Peyer's patch (tissue), 4 donors: Measurements from ENCODE around the gene NXPH2.

ENCODE experiments used
- CTCF ChIP-seq, 6 experiments: fragments of 450-650 bp in 4 of 6; fragments of 200-600 bp in 2 of 6; sonication (generic) in 1 of 6; IDR thresholded peaks; one replicate each; pipeline ENCODE4 v1.5.1; 2017 to 2019; ENCODE audit warnings: antibody characterized with exemption in 6 of 6, mild to moderate bottlenecking in 3 of 6, moderate library complexity in 1 of 6
- POLR2A ChIP-seq, 2 donors: fragments of 450-650 bp; IDR thresholded peaks; one replicate each; pipeline ENCODE4 v1.5.1; 2017; ENCODE audit warnings: antibody characterized with exemption in 2 of 2, mild to moderate bottlenecking in 2 of 2, moderate library complexity in 2 of 2

- TF ChIP-seq CTCF (IDR thresholded peaks at IDR 0.05): no peak
- TF ChIP-seq POLR2A (IDR thresholded peaks at IDR 0.05): no peak
Measured at GRCh38 chr2:138630164-138630563, 150.0 kb downstream of the NXPH2 start.
